HG03025 (cell line): ENCODE measurements around the gene RNASE9.
"Not testable (repeated sequence)": the region's sequence is repeated elsewhere in the genome, so short reads cannot be mapped to it uniquely, and the experiment has no call there.

ENCODE experiments used
- ATAC-seq: cut with Tn5 transposase; IDR thresholded peaks from one replicate; pipeline ENCODE4 v1.9.1; 2021; ENCODE audit warnings: mild to moderate bottlenecking, moderate library complexity; ENCODE audit not compliant: unreplicated experiment, low FRiP score

Gene RNASE9

DNA sequence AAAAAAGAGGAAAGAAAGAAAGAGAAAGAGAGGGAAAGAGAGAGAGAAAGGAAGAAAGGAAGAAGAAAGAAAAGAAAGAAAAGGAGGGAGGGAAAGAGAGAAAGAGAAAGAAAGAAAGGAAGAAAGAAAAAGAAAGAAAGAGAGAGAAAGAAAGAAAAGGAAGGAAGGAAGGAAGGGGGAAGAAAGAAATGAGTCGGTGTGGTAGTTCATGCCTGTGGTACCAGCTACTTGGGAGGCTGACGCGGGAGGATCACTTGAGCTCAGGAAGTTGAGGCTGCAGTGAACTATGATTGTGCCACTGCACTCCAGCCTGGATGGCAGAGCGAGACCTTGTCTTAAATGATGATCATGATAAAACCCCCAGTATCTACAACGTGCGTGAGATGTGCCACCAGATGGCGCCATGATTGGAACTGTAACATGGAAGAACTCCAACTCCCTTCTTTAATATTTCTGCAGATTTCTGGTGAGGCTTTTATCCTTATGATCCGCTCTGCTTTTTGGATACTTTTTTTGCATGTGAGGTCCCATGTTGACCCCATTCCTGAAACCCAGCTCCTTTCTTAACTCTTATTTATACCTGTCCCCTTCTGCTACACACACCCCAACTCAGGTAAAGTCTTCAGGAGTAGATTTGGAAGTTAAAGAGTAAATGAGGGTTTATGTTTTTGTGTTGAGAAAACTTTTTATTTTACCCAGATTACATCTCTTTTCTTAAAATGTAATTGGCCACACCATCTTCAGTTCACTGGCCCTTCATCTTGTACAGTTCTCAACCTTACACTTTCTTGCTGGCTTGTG, 29.9 kb downstream of the RNASE9 start:
- no peak for ATAC-seq

DNA sequence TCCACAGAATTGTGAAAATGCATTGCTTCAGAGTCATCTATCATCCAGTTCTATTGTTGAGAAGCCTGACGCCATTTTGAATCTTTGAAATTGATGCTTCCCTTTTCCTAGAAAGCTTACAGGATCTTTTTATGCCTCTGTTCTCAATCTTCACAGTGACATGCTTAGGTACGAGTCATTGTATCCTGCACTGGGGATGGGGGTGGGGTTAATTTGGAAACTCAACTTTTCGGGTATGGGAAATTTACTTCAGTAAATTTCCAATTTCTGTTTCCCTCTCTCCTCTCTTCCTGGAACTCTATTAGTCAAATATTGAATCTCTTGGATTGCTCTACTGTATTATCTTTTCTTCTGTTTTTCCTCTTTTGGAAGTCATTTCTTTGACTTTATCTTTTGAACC, 31.0 kb downstream of the RNASE9 start:
- no peak for ATAC-seq

DNA sequence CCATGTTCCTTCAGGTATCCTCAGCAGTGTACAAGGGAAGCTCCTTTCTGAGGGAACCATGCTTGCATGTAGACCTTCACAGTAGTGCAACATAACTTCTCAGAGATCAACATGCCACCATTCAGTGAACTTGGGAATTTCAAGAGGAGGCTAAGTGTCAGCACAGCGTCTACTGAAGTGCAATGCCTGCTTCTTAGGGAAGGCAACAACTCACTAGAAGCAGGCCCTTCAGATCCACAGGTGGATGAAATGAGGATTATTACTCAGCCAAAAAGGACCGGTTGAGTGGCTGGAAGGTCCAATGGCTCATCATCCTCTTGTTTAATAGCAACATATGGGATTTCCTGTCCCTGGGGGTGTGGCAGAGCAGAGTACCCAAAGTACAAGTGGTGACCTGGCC, 36.8 kb downstream of the RNASE9 start:
- no peak for ATAC-seq

DNA sequence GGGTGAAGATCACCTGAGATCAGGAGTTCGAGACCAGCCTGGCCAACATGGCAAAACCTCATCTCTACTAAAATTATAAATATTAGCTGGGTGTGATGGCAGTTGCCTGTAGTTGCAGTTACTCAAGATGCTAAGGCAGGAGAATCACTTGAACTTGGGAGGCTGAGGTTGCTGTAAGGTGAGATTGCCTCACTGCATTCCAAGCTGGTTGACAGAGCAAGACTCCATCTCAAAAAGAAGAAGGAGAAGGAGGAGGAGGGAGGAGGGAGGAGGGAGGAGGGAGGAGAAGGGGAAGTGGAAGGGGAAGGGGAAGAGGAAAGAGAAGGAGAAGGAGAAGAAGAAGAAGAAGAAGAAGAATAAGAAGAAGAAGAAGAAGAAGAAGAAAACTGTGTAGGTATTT, 38.5 kb downstream of the RNASE9 start:
- no peak for ATAC-seq

DNA sequence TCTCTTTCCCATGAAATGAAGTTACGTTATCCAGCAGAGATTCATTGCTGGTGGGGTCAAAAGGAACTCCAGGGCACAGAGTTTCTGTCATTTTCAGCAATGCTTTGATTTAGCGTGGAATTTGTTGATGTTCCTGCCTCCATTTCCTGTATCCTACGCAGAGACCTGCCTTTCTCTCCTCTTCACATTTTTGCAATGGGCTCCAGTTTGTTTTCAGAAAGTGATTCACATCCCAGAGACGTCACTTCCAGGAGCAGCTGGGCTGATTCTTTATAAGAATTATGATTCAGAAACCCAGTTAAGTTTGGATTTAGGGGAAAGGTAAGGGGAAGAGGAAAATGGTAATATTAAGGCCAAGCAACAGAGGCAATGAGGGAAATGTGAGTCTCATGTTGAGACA, 43.9 kb downstream of the RNASE9 start:
- no peak for ATAC-seq

DNA sequence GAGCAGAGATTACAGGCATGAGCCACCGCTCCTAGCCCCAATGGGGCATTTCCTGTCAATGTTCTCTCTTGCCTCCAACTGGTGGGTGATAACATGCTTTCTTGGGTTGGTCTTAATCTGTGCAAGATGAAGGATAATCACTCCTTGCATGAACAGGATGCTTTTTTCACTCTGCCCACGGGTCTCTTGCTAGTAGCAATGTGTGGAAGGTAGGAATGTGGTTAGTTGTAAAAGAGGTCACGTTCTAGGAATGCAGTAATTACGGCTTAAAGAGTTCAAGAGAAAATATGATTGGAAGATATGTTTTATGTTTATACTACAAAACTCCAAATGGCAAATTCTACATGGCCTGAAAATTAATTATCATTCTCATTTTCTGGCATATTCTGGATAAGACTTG, 45.0 kb downstream of the RNASE9 start:
- ATAC-seq: no peak

DNA sequence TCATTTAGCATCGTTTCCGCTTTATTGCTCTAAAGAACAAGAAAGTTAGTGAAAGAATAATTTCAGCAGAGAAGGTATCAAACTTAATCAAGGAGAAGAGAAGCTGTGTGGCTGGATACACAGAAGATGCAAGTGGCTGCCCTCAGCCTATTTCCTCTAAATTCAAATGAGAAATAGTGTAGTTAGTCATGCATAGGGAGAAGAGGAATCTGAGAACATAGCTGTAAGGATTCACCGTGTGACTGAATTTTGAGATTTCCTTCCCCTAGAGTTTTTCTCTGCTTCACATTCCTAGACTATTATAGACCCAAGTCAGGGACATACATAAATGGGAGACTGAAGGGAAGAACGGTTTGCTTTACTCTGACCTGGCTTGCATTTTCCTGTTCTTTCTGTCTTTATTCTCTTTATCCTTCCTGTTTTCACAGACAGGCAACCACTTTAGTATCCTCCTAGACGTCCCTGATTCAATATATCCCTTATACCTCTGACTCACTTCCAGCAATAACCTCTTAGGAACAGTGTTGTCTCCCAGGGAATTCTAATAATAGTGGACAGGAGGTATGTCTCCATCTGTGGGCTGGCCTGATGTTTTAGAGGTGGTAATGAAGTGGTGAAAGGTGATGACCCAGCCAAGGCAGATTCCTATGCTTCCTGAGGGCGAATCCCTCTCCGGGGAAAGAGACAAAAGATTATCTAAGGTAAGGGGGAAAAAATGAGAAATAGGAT, 48.5 kb downstream of the RNASE9 start:
- no peak for ATAC-seq

DNA sequence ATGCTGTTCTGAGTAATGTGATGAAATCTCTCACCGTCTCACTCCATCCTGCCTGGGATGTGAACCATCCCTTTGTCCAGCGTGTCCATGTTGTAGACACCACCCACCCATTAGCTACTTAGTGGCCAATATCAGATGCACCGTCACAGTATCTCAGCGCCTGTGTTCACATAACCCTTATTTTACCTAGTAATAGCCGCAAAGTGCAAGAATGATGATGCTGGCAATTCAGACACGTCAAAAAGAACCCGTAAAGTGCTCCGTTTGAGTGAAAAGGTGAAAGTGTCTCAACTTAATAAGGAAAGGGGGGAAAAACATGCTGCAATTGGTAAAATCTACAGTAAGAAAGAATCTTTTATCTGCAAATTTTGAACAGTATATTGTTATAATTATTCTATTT, 52.5 kb downstream of the RNASE9 start:
- no peak for ATAC-seq

DNA sequence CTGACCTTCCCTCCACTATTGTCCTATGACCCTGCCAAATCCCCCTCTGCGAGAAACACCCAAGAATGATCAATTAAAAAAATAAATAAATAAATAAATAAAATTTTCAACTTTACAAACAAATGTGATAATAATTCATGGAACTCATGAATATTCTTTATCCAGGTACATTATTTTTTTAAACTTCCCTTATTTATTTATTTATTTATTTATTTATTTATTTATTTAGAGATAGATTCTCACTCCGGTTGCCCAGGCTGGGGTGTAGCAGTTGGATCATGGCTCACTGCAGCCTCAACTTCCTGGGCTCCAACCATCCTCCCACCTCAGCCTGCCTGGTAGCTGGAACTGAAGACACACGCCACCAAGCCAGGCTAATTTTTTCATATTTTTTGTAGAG, 53.3 kb downstream of the RNASE9 start:
- not testable (repeated sequence) for ATAC-seq

DNA sequence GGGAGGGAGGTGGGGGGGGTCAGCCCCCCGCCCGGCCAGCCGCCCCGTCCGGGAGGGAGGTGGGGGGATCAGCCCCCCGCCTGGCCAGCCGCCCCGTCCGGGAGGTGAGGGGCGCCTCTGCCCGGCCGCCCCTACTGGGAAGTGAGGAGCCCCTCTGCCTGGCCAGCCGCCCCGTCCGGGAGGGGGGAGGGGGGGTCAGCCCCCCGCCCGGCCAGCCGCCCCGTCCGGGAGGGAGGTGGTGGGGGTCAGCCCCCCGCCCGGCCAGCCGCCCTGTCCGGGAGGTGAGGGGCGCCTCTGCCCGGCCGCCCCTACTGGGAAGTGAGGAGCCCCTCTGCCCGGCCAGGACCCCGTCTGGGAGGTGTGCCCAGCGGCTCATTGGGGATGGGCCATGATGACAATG, 54.1 kb downstream of the RNASE9 start:
- not testable (repeated sequence) for ATAC-seq

DNA sequence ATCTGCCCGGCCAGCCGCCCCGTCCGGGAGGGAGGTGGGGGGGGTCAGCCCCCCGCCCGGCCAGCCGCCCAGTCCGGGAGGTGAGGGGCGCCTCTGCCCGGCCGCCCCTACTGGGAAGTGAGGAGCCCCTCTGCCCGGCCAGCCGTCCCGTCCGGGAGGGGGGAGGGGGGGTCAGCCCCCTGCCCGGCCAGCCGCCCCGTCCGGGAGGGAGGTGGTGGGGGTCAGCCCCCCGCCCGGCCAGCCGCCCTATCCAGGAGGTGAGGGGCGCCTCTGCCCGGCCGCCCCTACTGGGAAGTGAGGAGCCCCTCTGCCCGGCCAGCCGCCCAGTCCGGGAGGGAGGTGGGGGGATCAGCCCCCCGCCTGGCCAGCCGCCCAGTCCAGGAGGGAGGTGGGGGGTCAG, 54.6 kb downstream of the RNASE9 start:
- ATAC-seq: not testable (repeated sequence)
